OCI-LY1 (cell line): ENCODE data around the gene SMC1A.

Source experiments
- H2AFZ ChIP-seq: fragments of 200-600 bp; sonication (generic), shearing (Covaris generic); 2 replicates; pipeline ENCODE4 v1.6.0; 2014; ENCODE audit warnings: antibody characterized with exemption, mild to moderate bottlenecking, low read length
- H3F3A ChIP-seq: fragments of 200-600 bp; sonication (generic), shearing (Covaris generic); 2 replicates; pipeline ENCODE4 v1.6.0; 2014; ENCODE audit warnings: mild to moderate bottlenecking, antibody characterized with exemption, low read length, moderate library complexity; ENCODE audit not compliant: insufficient read depth
- H3K27ac ChIP-seq: fragments of 200-600 bp; sonication (generic); 2 replicates; pipeline ENCODE4 v1.5.1; 2014; ENCODE audit warnings: low read length, mixed run types, mild to moderate bottlenecking, low read depth; ENCODE audit not compliant: poor library complexity, severe bottlenecking
- H3K27me3 ChIP-seq: fragments of 200-600 bp; sonication (generic); 2 replicates; pipeline ENCODE4 v1.6.0; 2014; ENCODE audit warnings: antibody characterized with exemption, mild to moderate bottlenecking, low read length, moderate library complexity; ENCODE audit not compliant: insufficient read depth
- H3K36me3 ChIP-seq: fragments of 200-600 bp; sonication (generic); 2 replicates; pipeline ENCODE4 v1.6.1; 2014; ENCODE audit warnings: mild to moderate bottlenecking, antibody characterized with exemption, low read length, moderate library complexity, mixed read lengths; ENCODE audit not compliant: insufficient read depth
- H3K4me1 ChIP-seq: fragments of 200-600 bp; sonication (generic); 2 replicates; pipeline ENCODE4 v1.5.1; 2014; ENCODE audit warnings: mild to moderate bottlenecking, low read length, moderate library complexity; ENCODE audit not compliant: insufficient read depth, severe bottlenecking
- H3K4me2 ChIP-seq: fragments of 200-600 bp; sonication (generic), shearing (Covaris generic); 2 replicates; pipeline ENCODE4 v1.6.1; 2014; ENCODE audit warnings: low read length
- H3K4me3 ChIP-seq: fragments of 200-600 bp; sonication (generic); 2 replicates; pipeline ENCODE4 v1.5.1; 2014; ENCODE audit warnings: low read length, low read depth, mild to moderate bottlenecking, mixed read lengths; ENCODE audit not compliant: poor library complexity, severe bottlenecking
- H3K79me2 ChIP-seq: fragments of 200-600 bp; shearing (Covaris generic); 2 replicates; pipeline ENCODE4 v1.6.1; 2016; ENCODE audit warnings: mixed run types, low read length, mixed read lengths; ENCODE audit not compliant: insufficient read depth
- H3K9ac ChIP-seq: fragments of 200-600 bp; sonication (generic), shearing (Covaris generic); 2 replicates; pipeline ENCODE4 v1.6.1; 2014; ENCODE audit warnings: mild to moderate bottlenecking, low read length, mixed read lengths
- H3K9me2 ChIP-seq: fragments of 200-600 bp; sonication (generic), shearing (Covaris generic); 2 replicates; pipeline ENCODE4 v1.6.1; 2014; ENCODE audit warnings: low read depth, mild to moderate bottlenecking, low read length, mixed read lengths
- H3K9me3 ChIP-seq: fragments of 200-600 bp; shearing (Covaris generic); 2 replicates; pipeline ENCODE4 v1.6.1; 2014; ENCODE audit warnings: low read length, mixed read lengths
- H4K20me1 ChIP-seq: fragments of 200-600 bp; sonication (generic), shearing (Covaris generic); 2 replicates; pipeline ENCODE4 v1.6.0; 2016; ENCODE audit warnings: mild to moderate bottlenecking, low read length; ENCODE audit not compliant: insufficient read depth
- CTCF ChIP-seq: fragments of 200-600 bp; sonication (generic), shearing (Covaris generic); IDR thresholded peaks from 2 replicates; pipeline ENCODE4 v1.5.1; 2017; ENCODE audit warnings: mild to moderate bottlenecking, antibody characterized with exemption, low read length, moderate library complexity, mixed read lengths
- EZH2 ChIP-seq: fragments of 200-600 bp; sonication (generic), shearing (Covaris generic); IDR thresholded peaks from 2 replicates; pipeline ENCODE4 v1.8.0; 2017; ENCODE audit warnings: borderline replicate concordance, mixed run types, mild to moderate bottlenecking, antibody characterized with exemption, low read length, moderate library complexity, mixed read lengths

SMC1A gene

GRCh38 chrX:53429755-53430154 is 7.3 kb upstream of the SMC1A start:
- Histone ChIP-seq H3K36me3 (peaks cover 28% of the 10 kb centered on the region), H2AFZ (no peak overlapping the region), H3K79me2 (0 out of 2 replicates have a peak, but pooled peaks cover 2% of the 10 kb centered on the region), H3K4me1 (peaks cover 11% of the 10 kb centered on the region), H4K20me1 (no peaks in the 10 kb centered on the region), H3K27me3 (no peaks in the 10 kb centered on the region), H3K27ac (no peak overlapping the region), H3K9me3 (no peaks in the 10 kb centered on the region), H3K4me2 (no peak overlapping the region), H3K9ac (no peak overlapping the region), H3F3A (no peaks in the 10 kb centered on the region), H3K4me3 (no peak overlapping the region), H3K9me2 (no peaks in the 10 kb centered on the region)
- TF ChIP-seq CTCF (no peak), EZH2 (no peak)

GRCh38 chrX:53422861-53423306 is 430 bp upstream of the SMC1A start, which contains the start of gene RIBC1:
RIBC1 (plus strand) TSS chrX:53422873; CDS start chrX:53426277, 3,404 bp downstream.
- TF ChIP-seq EZH2 (no peak), CTCF (no peak)
- Histone ChIP-seq H2AFZ (no peak within 1 kb of the TSS), H3K27ac (peak within 1 kb of the TSS; percentile 90), H3K9ac (peak within 1 kb of the TSS; percentile 99), H3K4me3 (peak within 1 kb of the TSS; percentile 98), H3K9me2 (no peaks in the 10 kb centered on the region), H3K4me1 (peaks cover 20% of the 10 kb centered on the region), H3F3A (no peaks in the 10 kb centered on the region), H3K79me2 (peaks cover 40% of the 10 kb centered on the region), H4K20me1 (no peaks in the 10 kb centered on the region), H3K27me3 (no peaks in the 10 kb centered on the region), H3K9me3 (no peaks in the 10 kb centered on the region), H3K36me3 (peaks cover 10% of the 10 kb centered on the region; the same call in 1 of the 2 replicates), H3K4me2 (peak within 1 kb of the TSS; percentile 95)

- H3K27ac ChIP-seq, result peak overlapping the region; percentile 90
- no peaks in the 10 kb centered on the region for H3F3A ChIP-seq
- no peaks in the 10 kb centered on the region for H4K20me1 ChIP-seq
- no peaks in the 10 kb centered on the region for H3K9me2 ChIP-seq
- H3K9ac ChIP-seq, result peak overlapping the region; percentile 99
- peaks cover 49% of the 10 kb centered on the region for H3K79me2 ChIP-seq
- no peaks in the 10 kb centered on the region for H3K27me3 ChIP-seq
- TF ChIP-seq CTCF, result no peak
- TF ChIP-seq EZH2, result no peak
- H2AFZ ChIP-seq, result no peak overlapping the region
- peaks cover 10% of the 10 kb centered on the region; the same call in 1 of the 2 replicates for H3K36me3 ChIP-seq
- peak overlapping the region; percentile 95 for H3K4me2 ChIP-seq
- peak overlapping the region; percentile 98 for H3K4me3 ChIP-seq
- no peaks in the 10 kb centered on the region for H3K9me3 ChIP-seq
- H3K4me1 ChIP-seq, result peaks cover 20% of the 10 kb centered on the region
Observed at GRCh38 chrX:53421772-53422085, 725 bp downstream of the SMC1A start.
